ENCODE results near the gene STRN4. TPM values are rescaled to one million over a fixed set of nuclear protein-coding genes. Genes with fewer than 3 reads are reported as not detected.
"Not testable (repeated sequence)": the region's sequence is repeated elsewhere in the genome, so short reads cannot be mapped to it uniquely, and the experiment has no call there.

STRN4 gene
- total RNA-seq, 2 donors from 2014 or later: 60.7 to 69.9 TPM

DNA sequence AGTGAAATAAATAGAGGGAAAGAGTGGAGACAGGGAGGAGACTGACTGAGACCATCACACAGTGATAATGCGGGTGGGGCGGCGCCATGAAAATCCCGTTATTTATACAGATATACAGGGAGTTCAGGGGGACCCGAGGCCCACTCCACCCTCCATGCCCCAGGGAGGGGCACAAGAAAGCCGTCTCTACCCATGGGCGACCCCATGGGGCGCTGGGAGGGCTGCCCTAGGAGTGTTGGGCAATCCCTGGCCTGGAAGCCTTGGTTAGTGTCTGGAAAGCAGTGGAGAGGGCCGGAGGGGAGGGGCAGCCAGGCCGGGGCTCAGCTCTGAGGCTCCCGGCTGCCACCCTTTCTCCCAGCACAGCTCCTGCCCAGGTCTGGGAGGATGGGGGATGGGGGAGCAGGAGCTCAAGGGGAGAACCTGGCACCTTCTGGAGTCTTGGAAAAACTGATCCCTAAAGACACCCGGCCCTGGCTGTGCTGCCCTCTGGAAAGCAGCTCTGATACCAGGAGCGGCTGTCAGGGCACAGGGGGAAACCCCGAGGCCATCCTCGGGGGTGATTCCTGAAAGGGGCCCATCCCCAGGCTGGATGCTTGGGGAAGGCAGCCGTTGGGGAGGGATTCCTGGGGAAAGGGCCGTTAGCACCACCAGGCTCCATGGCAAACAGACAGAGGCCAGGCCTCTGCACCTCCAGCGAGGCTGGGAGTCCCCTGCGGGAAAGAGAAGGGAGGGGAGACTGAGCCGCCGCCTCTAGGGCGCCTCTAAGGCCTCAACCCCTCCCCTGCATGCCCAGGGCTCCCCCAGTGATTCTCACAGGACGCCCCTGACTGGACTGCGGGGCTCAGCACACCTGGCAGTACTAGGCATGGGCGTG is 26.4 kb downstream of the STRN4 start:
- H3K27ac Mint-ChIP-seq: peak overlapping the region; percentile 70
- ATAC-seq (replicated peaks): no peak

DNA sequence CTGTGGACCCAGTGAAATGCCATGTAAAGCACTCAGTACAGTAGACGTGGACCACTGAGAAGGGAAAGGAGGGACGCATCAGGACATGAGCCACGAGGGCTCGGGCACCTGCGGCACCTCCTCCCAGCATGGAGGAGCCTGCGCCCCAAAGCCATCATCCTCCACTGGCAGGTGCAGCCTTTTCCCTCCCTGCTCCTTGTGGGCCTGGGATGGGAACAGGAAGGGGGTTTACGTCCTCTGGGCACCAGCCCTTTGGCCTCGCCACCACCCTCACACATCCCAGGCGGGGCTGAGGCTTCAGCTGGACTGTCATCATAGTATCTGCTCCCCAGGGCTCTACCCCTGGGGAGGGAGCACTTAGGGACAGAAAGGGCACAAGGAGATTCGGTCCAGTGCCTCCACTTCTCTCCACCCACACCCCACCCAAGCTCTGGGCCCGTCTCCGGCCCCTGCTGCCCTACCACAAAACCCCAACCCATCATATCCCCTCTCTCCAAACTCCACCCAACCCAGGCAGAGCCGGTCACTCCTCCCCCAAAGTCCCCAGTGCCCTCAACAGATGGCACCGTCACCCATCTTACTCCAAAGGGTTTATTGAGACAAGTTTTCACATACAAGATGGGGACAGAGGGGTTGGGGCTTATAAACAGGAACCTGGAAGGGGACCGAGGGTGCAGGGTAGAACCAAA is 27.2 kb downstream of the STRN4 start:
- peak overlapping the region; percentile 92 for H3K4me3 Mint-ChIP-seq
- peak overlapping the region; percentile 70 for H3K27ac Mint-ChIP-seq
- no peaks in the 10 kb centered on the region for H3K27me3 Mint-ChIP-seq
- H3K4me1 Mint-ChIP-seq: peaks cover 31% of the 10 kb centered on the region
- no peaks in the 10 kb centered on the region for H3K9me3 Mint-ChIP-seq
- peaks cover 74% of the 10 kb centered on the region for H3K36me3 Mint-ChIP-seq (ENCODE audit: low read depth)
- no peak for ATAC-seq (replicated peaks)

More for the DNA sequence above, 26.4 kb downstream of the STRN4 start:
- H3K36me3 Mint-ChIP-seq (ENCODE audit: low read depth): peaks cover 77% of the 10 kb centered on the region
- peak overlapping the region; percentile 92 for H3K4me3 Mint-ChIP-seq
- H3K4me1 Mint-ChIP-seq: peaks cover 31% of the 10 kb centered on the region
- no peaks in the 10 kb centered on the region for H3K9me3 Mint-ChIP-seq
- H3K27me3 Mint-ChIP-seq: no peaks in the 10 kb centered on the region

DNA sequence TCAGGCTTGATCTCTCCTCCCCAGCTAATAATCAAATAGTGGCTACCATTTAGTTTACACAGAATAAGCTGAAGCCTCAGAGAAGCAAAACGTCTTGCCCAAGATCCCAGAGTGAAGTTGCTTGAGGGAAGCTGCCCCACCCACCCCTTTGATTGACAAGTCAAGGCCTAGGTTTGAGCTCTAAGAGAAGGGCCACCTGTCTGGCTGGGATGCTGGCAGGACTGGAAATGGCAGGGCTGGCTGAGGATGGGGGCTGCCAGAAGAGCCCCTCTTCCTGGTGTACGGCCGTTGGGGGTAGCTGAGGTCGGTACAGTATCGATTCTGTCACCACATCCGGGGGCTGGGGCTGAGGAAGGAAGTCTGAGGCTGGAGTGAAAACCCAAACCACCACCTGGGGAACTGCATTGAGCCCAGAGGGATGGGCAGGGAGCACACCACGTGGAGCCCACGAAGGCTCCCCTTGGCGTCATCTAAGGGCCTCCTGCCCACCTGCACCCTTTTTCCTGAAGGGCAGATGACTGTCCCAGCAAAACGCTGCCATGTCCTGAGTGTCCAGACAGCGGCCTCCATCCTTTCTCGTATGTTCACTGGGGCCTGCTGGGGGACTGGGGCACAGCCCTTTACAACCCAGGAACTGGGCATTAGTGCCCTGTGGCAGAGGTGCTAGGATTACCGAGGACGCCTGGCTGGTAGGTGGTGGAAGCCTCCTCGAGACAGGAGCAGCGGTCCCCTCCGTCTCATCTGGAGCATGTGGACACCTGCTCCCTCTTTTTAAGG is 27.9 kb downstream of the STRN4 start:
- H3K27ac Mint-ChIP-seq: peak overlapping the region; percentile 96
- peaks cover 74% of the 10 kb centered on the region for H3K36me3 Mint-ChIP-seq (ENCODE audit: low read depth)
- peak overlapping the region; percentile 92 for H3K4me3 Mint-ChIP-seq
- no peaks in the 10 kb centered on the region for H3K27me3 Mint-ChIP-seq
- H3K4me1 Mint-ChIP-seq: peaks cover 31% of the 10 kb centered on the region
- H3K9me3 Mint-ChIP-seq: no peaks in the 10 kb centered on the region
- peak; percentile 37 for ATAC-seq (replicated peaks)

DNA sequence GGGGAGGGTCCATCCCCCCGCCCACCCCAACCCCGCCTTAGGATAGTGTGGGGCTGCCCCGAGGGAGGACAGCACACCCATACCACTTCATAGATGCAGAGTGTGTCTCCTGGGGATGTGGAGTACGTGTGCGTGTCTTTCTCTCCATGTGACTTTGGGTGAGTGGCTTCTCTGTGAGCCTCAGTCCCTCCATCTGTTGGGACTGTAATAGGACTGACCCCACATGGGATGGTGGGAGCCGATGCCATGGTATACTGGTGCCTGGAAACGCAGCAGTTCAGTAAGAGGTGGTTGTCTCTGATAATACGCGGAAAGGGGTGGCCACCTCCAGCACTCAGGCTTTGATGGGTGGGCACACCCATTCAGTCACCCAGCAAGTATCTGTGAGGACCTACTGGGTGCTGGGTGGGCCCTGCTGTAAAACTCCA is 28.5 kb downstream of the STRN4 start:
- Mint-ChIP-seq H3K4me3 (peak overlapping the region; percentile 92), H3K27me3 (no peaks in the 10 kb centered on the region), H3K36me3 (ENCODE audit: low read depth) (peaks cover 76% of the 10 kb centered on the region), H3K9me3 (no peaks in the 10 kb centered on the region), H3K4me1 (peaks cover 31% of the 10 kb centered on the region), H3K27ac (peak overlapping the region; percentile 96)
- ATAC-seq (replicated peaks): peak; percentile 58

DNA sequence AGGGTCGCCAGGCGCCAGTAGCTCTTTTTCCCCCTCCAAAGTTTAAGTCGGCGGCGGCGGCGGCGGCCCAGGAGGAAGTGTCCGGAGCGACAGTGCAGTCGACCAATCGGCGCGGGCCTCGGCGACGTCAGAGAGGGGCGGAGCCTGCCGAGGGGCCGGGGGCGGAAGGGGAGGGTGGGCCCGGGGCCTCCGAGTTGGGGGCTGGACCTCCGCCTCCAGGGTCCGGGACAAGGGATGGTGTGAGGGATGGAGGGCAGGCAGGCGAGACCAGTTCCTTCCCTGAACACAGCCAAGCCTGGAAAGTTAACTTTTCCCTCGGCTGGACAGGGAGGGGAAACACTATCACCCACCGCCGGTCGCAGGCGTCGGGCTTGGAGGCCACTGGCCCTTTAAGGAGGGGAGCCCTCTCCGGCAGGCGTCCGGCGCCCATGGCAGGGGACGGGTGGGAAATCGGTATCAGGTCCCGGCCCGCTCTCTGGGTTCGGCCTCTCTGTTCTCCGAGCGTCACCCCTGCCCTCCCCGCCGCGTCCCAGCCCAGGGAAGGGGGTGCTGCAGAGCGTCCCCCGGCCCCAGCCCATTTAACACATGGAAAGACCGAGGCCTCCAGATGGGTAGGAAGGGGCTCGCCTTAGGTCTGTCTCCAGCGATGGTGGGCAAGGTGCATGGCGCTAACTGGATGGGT is 29.1 kb downstream of the STRN4 start, which contains the start of gene PRKD2:
PRKD2 (minus strand) TSS at position 81 of the 682 bp plus-strand sequence. CDS start 744 bp downstream, outside the sequence.
- ATAC-seq (replicated peaks): peak; percentile 79
- H3K36me3 Mint-ChIP-seq (ENCODE audit: low read depth): peaks cover 76% of the 10 kb centered on the region
- peaks cover 30% of the 10 kb centered on the region for H3K4me1 Mint-ChIP-seq
- H3K9me3 Mint-ChIP-seq: no peaks in the 10 kb centered on the region
- H3K4me3 Mint-ChIP-seq: peak within 1 kb of the TSS; percentile 92
- peak within 1 kb of the TSS; percentile 96 for H3K27ac Mint-ChIP-seq
- no peaks in the 10 kb centered on the region for H3K27me3 Mint-ChIP-seq

DNA sequence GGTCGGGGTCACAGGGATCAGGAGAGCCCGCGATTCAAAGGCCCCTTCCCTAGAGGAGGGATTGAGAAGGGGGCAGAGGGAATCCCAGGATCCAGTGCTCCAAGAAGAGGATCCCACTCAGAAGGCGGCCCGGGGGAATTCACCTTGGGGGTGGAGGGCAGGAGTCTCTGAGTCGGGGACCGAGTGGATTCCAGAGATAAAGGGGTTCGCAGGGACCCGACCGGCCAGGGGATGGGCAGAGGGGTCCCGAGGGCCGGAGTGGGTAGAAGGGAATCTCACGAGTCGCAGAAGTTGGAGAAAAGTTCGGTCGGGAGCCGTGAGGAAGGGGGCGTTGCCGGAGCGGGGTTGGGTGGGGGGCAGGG is 29.6 kb downstream of the STRN4 start:
- peaks cover 75% of the 10 kb centered on the region for H3K36me3 Mint-ChIP-seq (ENCODE audit: low read depth)
- H3K4me1 Mint-ChIP-seq: peaks cover 27% of the 10 kb centered on the region
- no peaks in the 10 kb centered on the region for H3K9me3 Mint-ChIP-seq
- no peak for ATAC-seq (replicated peaks)
- H3K27ac Mint-ChIP-seq: peak overlapping the region; percentile 96
- H3K27me3 Mint-ChIP-seq: no peaks in the 10 kb centered on the region
- peak overlapping the region; percentile 92 for H3K4me3 Mint-ChIP-seq

DNA sequence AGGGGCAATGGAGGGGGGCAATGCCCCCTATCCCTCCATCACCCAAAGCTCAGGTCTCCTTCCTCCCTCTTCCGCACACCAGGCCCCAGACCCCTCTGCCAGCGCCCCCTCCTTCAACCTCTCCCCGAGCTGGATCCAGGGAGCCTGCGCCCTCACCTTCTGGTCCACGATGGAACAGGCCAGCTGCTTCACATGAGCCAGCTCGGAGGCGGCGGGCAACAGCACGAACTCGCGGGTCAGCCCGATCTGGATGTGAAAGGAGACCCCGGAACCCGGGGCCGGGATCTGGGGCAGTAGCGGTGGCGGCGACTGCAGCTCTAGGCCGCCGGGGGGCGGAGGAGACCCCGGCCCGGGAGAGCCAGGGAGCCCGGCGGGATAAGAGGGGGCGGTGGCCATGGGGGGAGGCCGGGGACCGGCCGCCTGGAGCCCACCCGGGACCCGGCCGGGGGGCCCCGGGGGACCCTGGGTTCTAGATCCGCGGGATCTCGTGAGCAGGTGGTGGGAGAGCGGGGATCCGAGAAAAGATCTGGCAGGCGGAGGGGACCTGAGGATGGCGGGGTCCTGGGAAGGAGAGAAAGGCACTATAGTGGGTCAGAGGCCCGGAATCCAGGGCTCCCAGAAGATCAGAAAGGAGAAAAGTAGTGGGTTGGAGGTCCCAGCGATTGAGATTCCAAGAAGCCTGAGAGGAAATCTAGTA is 30.1 kb downstream of the STRN4 start:
- Mint-ChIP-seq H3K4me1 (peaks cover 27% of the 10 kb centered on the region), H3K36me3 (ENCODE audit: low read depth) (peaks cover 72% of the 10 kb centered on the region), H3K27ac (peak overlapping the region; percentile 96), H3K27me3 (no peaks in the 10 kb centered on the region), H3K9me3 (no peaks in the 10 kb centered on the region), H3K4me3 (peak overlapping the region; percentile 92)
- ATAC-seq (replicated peaks): no peak

DNA sequence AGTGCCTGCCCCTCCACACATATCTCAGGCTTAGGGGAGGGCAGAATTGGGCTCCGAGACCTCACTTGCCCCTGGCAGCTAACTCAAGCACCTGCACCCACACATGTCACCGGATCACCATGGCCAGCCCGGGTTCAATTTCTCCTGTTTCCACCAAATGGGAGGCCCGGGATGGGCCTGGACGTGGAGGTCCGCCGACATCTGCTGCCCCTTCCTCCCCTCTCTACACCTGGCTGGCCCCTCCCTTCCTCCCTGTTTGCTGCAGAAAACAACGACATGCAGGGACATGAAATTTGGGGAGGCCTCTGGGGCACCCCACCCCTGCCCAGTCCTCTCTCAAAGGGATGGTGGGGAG is 30.7 kb downstream of the STRN4 start:
- peaks cover 72% of the 10 kb centered on the region for H3K36me3 Mint-ChIP-seq (ENCODE audit: low read depth)
- peaks cover 23% of the 10 kb centered on the region for H3K4me1 Mint-ChIP-seq
- ATAC-seq (replicated peaks): no peak
- no peaks in the 10 kb centered on the region for H3K27me3 Mint-ChIP-seq
- H3K27ac Mint-ChIP-seq: peak overlapping the region; percentile 96
- no peaks in the 10 kb centered on the region for H3K9me3 Mint-ChIP-seq
- H3K4me3 Mint-ChIP-seq: peak overlapping the region; percentile 92

DNA sequence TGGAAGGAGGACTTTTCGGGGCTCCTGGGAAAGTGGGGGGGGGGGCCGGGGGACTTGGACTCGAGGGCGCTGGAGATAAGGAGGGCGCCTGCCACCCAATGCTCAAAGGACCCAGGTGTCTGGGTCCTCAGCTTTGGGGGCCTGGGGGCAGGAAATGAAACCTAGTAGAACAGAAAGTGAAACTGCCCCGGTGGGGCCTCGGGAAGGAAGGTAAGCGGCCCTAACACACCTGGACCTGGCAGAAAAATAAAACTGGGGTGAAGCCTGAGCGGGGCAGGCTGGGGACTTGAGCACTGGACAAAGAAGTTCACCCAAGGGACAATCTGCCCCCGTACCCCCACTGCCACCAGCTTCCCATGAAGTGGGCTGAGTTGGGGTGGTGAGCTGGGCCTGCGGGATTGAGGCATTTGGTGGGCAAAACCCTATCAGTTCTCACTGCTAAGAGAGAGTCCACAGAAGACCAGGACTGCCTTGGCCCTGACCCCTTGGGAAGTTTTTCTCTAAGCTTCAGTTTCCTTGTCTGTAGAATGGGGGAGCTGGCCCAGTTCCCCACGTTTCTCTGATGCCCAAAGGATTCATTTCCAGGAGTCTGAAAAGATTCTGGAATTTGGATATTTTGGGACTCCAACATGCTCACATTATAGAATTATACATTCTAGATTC is 31.7 kb downstream of the STRN4 start:
- Mint-ChIP-seq H3K4me3 (peak overlapping the region; percentile 92), H3K36me3 (ENCODE audit: low read depth) (peaks cover 79% of the 10 kb centered on the region)

DNA sequence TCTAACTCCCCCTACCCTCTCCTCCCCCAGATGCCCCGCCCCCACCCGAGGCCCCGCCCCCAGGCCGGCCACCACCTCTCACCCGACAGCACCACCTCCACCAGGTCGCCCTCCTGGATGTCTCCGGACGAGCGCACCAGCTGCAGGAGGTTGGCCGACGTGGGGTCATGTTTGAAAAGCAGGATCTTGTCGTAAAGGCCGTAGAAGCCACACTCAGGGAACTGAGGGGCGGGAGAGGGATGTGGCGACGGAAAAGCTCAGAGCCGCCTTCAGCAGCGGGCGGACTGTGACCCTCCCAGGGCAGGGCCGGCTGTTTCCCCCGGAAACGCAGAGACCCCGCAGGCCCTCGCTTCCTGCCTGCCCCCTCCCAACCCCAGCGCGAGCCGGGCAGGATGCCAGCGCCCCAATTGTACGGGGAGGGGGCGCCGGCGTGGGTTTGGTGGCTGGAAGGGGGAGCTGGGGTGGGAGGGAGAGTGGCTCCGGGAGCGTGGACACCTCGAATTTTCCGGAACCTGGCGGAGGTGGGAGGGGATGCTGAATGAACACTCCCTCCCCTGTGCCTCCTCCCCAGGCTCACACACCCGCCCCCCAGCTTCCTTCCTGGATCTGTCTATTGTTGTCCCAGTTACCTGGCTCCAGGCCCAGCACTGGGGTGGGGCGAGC is 32.3 kb downstream of the STRN4 start:
- peaks cover 18% of the 10 kb centered on the region for H3K4me1 Mint-ChIP-seq
- peaks cover 79% of the 10 kb centered on the region for H3K36me3 Mint-ChIP-seq (ENCODE audit: low read depth)
- H3K27me3 Mint-ChIP-seq: no peaks in the 10 kb centered on the region
- H3K27ac Mint-ChIP-seq: peak overlapping the region; percentile 96
- ATAC-seq (replicated peaks): peak; percentile 33
- H3K4me3 Mint-ChIP-seq: peak overlapping the region; percentile 92
- no peaks in the 10 kb centered on the region for H3K9me3 Mint-ChIP-seq

More for the DNA sequence above, 31.7 kb downstream of the STRN4 start:
- peak; percentile 31 for ATAC-seq (replicated peaks)
- peak overlapping the region; percentile 96 for H3K27ac Mint-ChIP-seq
- H3K27me3 Mint-ChIP-seq: no peaks in the 10 kb centered on the region
- H3K4me1 Mint-ChIP-seq: peaks cover 22% of the 10 kb centered on the region
- no peaks in the 10 kb centered on the region for H3K9me3 Mint-ChIP-seq

DNA sequence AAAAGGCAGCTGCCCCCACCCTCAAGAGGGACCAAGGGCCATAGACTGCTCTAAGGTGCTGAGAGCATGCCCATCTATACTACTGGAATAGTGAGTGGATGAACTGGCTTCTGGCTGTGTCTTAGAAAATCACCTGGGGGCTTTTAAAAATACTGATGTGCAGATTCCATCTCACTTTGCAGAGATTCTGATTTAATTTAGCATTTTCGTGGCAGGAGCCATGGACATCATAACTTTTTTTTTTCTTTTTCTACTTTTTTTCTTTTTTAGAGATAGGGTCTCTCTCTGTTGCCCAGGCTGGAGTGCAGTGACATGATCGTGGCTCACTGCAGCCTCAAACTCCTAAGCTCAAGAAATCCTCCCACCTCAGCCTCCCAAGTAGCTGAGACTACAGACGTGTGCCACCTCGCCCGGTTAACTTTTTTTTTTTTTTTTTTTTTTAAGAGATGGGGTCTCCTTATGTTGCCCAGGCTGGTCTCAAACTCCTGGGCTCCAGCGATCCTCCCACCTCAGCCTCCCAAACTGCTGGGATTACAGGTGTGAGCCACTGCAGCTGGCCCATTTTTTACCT is 33.4 kb downstream of the STRN4 start:
- peak overlapping the region; percentile 52 for H3K27ac Mint-ChIP-seq
- peak overlapping the region; percentile 92 for H3K4me3 Mint-ChIP-seq
- H3K36me3 Mint-ChIP-seq (ENCODE audit: low read depth): peaks cover 86% of the 10 kb centered on the region
- not testable (repeated sequence) for H3K27me3 Mint-ChIP-seq; ATAC-seq (replicated peaks); H3K9me3 Mint-ChIP-seq; H3K4me1 Mint-ChIP-seq

DNA sequence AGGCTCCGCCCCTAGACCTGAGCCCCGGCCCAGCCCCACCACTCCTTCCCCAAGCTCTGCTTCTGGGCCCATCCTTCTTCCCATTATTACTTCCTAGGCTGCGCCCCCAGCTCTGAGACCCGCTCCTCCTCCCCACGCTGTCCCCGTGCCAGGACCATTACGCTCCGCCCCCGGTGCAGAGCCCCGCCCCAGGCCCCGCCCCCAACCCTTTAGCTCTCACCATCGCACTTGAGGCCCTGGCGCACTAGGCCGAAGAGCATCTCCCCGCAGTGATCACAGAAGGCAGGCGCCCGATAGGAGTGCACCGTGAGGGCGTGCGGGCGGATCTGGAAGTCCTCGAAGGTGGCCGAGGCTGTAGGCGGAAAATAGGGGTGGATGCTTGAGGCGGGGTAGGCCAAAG is 35.6 kb downstream of the STRN4 start:
- ATAC-seq (replicated peaks): no peak
- H3K4me1 Mint-ChIP-seq: peaks cover 4% of the 10 kb centered on the region
- no peaks in the 10 kb centered on the region for H3K27me3 Mint-ChIP-seq
- no peak overlapping the region for H3K27ac Mint-ChIP-seq
- H3K9me3 Mint-ChIP-seq: no peaks in the 10 kb centered on the region
- H3K36me3 Mint-ChIP-seq (ENCODE audit: low read depth): peaks cover 93% of the 10 kb centered on the region
- no peak overlapping the region for H3K4me3 Mint-ChIP-seq
